ENCODE results near the gene CXCL14. TPM values are rescaled to one million over a fixed set of nuclear protein-coding genes. Genes with fewer than 3 reads are reported as not detected.

Gene CXCL14
- total RNA-seq, 2 donors from 2014 or later, result 17.9 to 49.4 TPM

- Histone ChIP-seq H3K9me3 (no peaks in the 10 kb centered on the region), H3K4me1 (no peaks in the 10 kb centered on the region), H3K36me3 (replicated peaks in 1 of 2; ENCODE audit: insufficient read depth in 1 of 2, low read depth in 2 of 2) (no peaks in the 10 kb centered on the region), H3K27ac (no peak overlapping the region), H3K27me3 (no peaks in the 10 kb centered on the region), H3K4me3 (no peak overlapping the region)
- intact Hi-C loops (cut with DNase I), result no loop called here
- WGBS, 2 donors, result 82 to 91% methylated on average over 3 of the region's 3 CpGs
- TF ChIP-seq CTCF (IDR thresholded peaks at IDR 0.05) (no peak), POLR2A (IDR thresholded peaks at IDR 0.05) (no peak)
- DNase-seq, result no peak
- ATAC-seq, result no peak
Observed at GRCh38 chr5:135589152-135589551, 10.4 kb upstream of the CXCL14 start.

- intact Hi-C loops (cut with DNase I), result no loop called here
- 72% methylated on average over 17 of the region's 17 CpGs for WGBS, 2 donors
- ATAC-seq, result no peak
- no peaks in the 10 kb centered on the region for H3K36me3 ChIP-seq (replicated peaks in 1 of 2; ENCODE audit: insufficient read depth in 1 of 2, low read depth in 2 of 2)
- no peak overlapping the region for H3K27ac ChIP-seq
- DNase-seq, result no peak
- no peak overlapping the region for H3K4me3 ChIP-seq
- no peaks in the 10 kb centered on the region for H3K27me3 ChIP-seq
- H3K4me1 ChIP-seq, result no peaks in the 10 kb centered on the region
- H3K9me3 ChIP-seq, result no peaks in the 10 kb centered on the region
- TF ChIP-seq CTCF (IDR thresholded peaks at IDR 0.05) (no peak), POLR2A (IDR thresholded peaks at IDR 0.05) (no peak)
Observed at GRCh38 chr5:135587721-135588663, 9.2 kb upstream of the CXCL14 start.

GRCh38 chr5:135584918-135585317 lies 6.1 kb upstream of the CXCL14 start:
- intact Hi-C loops (cut with DNase I), result no loop called here

GRCh38 chr5:135584276-135584675 lies 5.5 kb upstream of the CXCL14 start:
- no peak for ATAC-seq
- intact Hi-C loops (cut with DNase I), result no loop called here
- Histone ChIP-seq H3K27me3 (peaks cover 0 to 3% of the 10 kb centered on the region in 2 donors), H3K9me3 (no peaks in the 10 kb centered on the region), H3K4me1 (no peaks in the 10 kb centered on the region), H3K4me3 (no peak overlapping the region), H3K27ac (no peak overlapping the region), H3K36me3 (replicated peaks in 1 of 2; ENCODE audit: insufficient read depth in 1 of 2, low read depth in 2 of 2) (no peaks in the 10 kb centered on the region)
- no peak for DNase-seq
- 67 to 78% methylated on average over 2 of the region's 2 CpGs for WGBS, 2 donors
- TF ChIP-seq POLR2A (IDR thresholded peaks at IDR 0.05), result no peak

More at GRCh38 chr5:135584918-135585317, 6.1 kb upstream of the CXCL14 start:
- Histone ChIP-seq H3K4me3 (no peak overlapping the region), H3K4me1 (no peaks in the 10 kb centered on the region), H3K9me3 (no peaks in the 10 kb centered on the region), H3K27ac (no peak overlapping the region), H3K27me3 (peaks cover 0 to 3% of the 10 kb centered on the region in 2 donors), H3K36me3 (replicated peaks in 1 of 2; ENCODE audit: insufficient read depth in 1 of 2, low read depth in 2 of 2) (no peaks in the 10 kb centered on the region)
- DNase-seq (no peak), ATAC-seq (no peak)
- WGBS, 2 donors, result 79 to 85% methylated on average over 6 of the region's 6 CpGs
- no peak for TF ChIP-seq POLR2A (IDR thresholded peaks at IDR 0.05)
- no peak for TF ChIP-seq CTCF (IDR thresholded peaks at IDR 0.05)

GRCh38 chr5:135582099-135582781 lies 3.4 kb upstream of the CXCL14 start:
- Histone ChIP-seq H3K27ac (no peak overlapping the region), H3K4me3 (no peak overlapping the region), H3K27me3 (peaks cover 0 to 3% of the 10 kb centered on the region in 2 donors), H3K4me1 (no peaks in the 10 kb centered on the region), H3K9me3 (no peaks in the 10 kb centered on the region), H3K36me3 (replicated peaks in 1 of 2; ENCODE audit: insufficient read depth in 1 of 2, low read depth in 2 of 2) (no peaks in the 10 kb centered on the region)
- intact Hi-C loops (cut with DNase I), result no loop called here
- DNase-seq (no peak), ATAC-seq (no peak)
- TF ChIP-seq CTCF (IDR thresholded peaks at IDR 0.05) (no peak), POLR2A (IDR thresholded peaks at IDR 0.05) (no peak)
- 42 to 49% methylated on average over 6 of the region's 6 CpGs for WGBS, 2 donors
